ENCODE results near the gene ARHGEF1.
"Not testable (repeated sequence)": the region's sequence is repeated elsewhere in the genome, so short reads cannot be mapped to it uniquely, and the experiment has no call there.

Gene ARHGEF1

GRCh38 chr19:41863209-41863931, 19.6 kb upstream of the ARHGEF1 start:
- DNase-seq: peak; percentile 78

GRCh38 chr19:41864374-41864773, 18.6 kb upstream of the ARHGEF1 start:
- no peak for DNase-seq

- no peak for DNase-seq
These were observed 16.7 kb upstream of the ARHGEF1 start for GRCh38 chr19:41866284-41866683.

- no peak for DNase-seq
These were observed 14.6 kb upstream of the ARHGEF1 start for GRCh38 chr19:41868120-41868988.

GRCh38 chr19:41868989-41869300, 14.0 kb upstream of the ARHGEF1 start:
- no peak for DNase-seq

- no peak for DNase-seq
These were observed 13.5 kb upstream of the ARHGEF1 start for GRCh38 chr19:41869374-41869955.

GRCh38 chr19:41870401-41870873, 12.5 kb upstream of the ARHGEF1 start:
- DNase-seq: no peak

GRCh38 chr19:41871573-41872383, 11.2 kb upstream of the ARHGEF1 start:
- peak; percentile 74 for DNase-seq

- no peak for DNase-seq
These were observed 10.6 kb upstream of the ARHGEF1 start for GRCh38 chr19:41872384-41872774.

GRCh38 chr19:41872775-41873647, 10.0 kb upstream of the ARHGEF1 start:
- peak; percentile 83 for DNase-seq

- not testable (repeated sequence) for DNase-seq
These were observed 7.0 kb upstream of the ARHGEF1 start for GRCh38 chr19:41875973-41876372.

- peak; percentile 90 for DNase-seq
These were observed 5.8 kb upstream of the ARHGEF1 start, which contains the start of gene CD79A for GRCh38 chr19:41876847-41877832. Gene CD79A (plus strand): TSS chr19:41877279. CDS start chr19:41877305, 26 bp downstream.

GRCh38 chr19:41877916-41878905, 4.8 kb upstream of the ARHGEF1 start:
- DNase-seq: no peak

GRCh38 chr19:41879080-41879479, 3.9 kb upstream of the ARHGEF1 start:
- DNase-seq: no peak

- DNase-seq: no peak
These were observed 3.2 kb upstream of the ARHGEF1 start for GRCh38 chr19:41879670-41880328.

- DNase-seq: no peak
These were observed 2.7 kb upstream of the ARHGEF1 start for GRCh38 chr19:41880329-41880708.

- no peak for DNase-seq
These were observed 458 bp downstream of the ARHGEF1 start for GRCh38 chr19:41883463-41883820.

- DNase-seq: peak; percentile 99
These were observed 1.1 kb downstream of the ARHGEF1 start for GRCh38 chr19:41883821-41884733.

Data from hematopoietic multipotent progenitor cell treated with erythropoietin and hydrocortisone succinate and interleukin-3 and kit ligand, for 4 days (in vitro differentiated cells).